Astrocyte (in vitro differentiated cells and primary cell): Measurements from ENCODE around the gene GLP2R.

Experiments
- CTCF ChIP-seq: IDR thresholded peaks from 2 replicates; pipeline ENCODE4 v1.5.1; 2011; ENCODE audit warnings: low read depth, mild to moderate bottlenecking, inconsistent platforms, low read length, moderate library complexity; ENCODE audit not compliant: insufficient read depth
- EZH2 ChIP-seq: IDR thresholded peaks from 2 replicates; pipeline ENCODE4 v1.6.1; 2012; ENCODE audit warnings: mild to moderate bottlenecking, low read length, inconsistent platforms; ENCODE audit not compliant: insufficient read depth

DNA sequence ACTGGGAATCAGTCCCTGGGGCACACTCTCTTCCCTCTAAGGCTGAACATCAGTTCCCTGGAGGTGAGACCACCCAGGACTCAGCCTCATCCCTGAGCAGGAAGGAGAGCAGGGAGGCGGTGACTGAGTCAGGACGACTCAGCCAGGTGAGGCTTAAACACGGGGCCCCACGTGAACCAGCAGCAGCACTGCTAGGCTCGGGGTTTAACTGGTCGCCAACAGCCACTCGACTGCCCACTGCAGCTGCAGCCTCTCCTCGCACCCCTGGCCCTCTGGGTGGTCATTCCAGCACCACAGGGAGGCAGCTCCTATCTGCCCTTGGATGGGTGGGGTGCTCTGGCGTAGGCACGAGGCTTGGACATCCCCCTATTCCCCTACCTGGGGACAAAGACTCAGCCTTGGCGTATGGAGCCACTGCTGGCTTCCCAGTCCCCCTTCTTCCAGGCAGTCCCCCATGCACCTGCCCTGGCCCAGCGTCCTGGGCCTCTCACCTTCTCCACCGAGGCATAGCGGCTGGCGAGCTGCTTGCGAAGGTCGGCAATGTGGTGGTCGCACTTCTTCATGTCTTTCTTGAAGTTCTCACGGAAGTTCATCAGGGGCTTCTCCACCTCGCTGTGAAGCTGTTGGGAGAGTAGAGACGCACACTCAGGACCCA, 100.6 kb downstream of the GLP2R start:
- TF ChIP-seq CTCF (no peak), EZH2 (no peak)
